HFF-Myc (cell line): Measurements from ENCODE around the gene MAP3K9.
"Not testable (repeated sequence)": the region's sequence is repeated elsewhere in the genome, so short reads cannot be mapped to it uniquely, and the experiment has no call there.

Experiments
- DNase-seq: peaks from one replicate; pipeline ENCODE4 v3.0.0-alpha.2; 2011; ENCODE audit warnings: low read depth; ENCODE audit errors: extremely low read depth
- H3K4me3 ChIP-seq: replicated peaks from 2 replicates; pipeline ENCODE4 v1.5.1; 2011; ENCODE audit warnings: low read depth, mild to moderate bottlenecking, control low read depth, low read length
- CTCF ChIP-seq: IDR thresholded peaks from 2 replicates; pipeline ENCODE4 v1.5.1; 2012; ENCODE audit warnings: mild to moderate bottlenecking, low read depth, low read length, control low read depth; ENCODE audit errors: missing control alignments

MAP3K9 gene

GRCh38 chr14:70704960-70705359 lies 104.4 kb downstream of the MAP3K9 start:
- TF ChIP-seq CTCF, result no peak
- no peak for DNase-seq

GRCh38 chr14:70703621-70704168 lies 105.6 kb downstream of the MAP3K9 start:
- not testable (repeated sequence) for H3K4me3 ChIP-seq, DNase-seq

More at GRCh38 chr14:70704960-70705359, 104.4 kb downstream of the MAP3K9 start:
- H3K4me3 ChIP-seq, result no peak overlapping the region

GRCh38 chr14:70702161-70702560 lies 107.2 kb downstream of the MAP3K9 start:
- DNase-seq, result no peak
- no peak overlapping the region for H3K4me3 ChIP-seq
- TF ChIP-seq CTCF, result no peak

- DNase-seq, result no peak
- no peak for TF ChIP-seq CTCF
These were observed 107.7 kb downstream of the MAP3K9 start for GRCh38 chr14:70701610-70702009.

GRCh38 chr14:70700955-70701585 lies 108.2 kb downstream of the MAP3K9 start:
- no peak for DNase-seq
- TF ChIP-seq CTCF, result no peak
- H3K4me3 ChIP-seq, result no peak overlapping the region

More at GRCh38 chr14:70701610-70702009, 107.7 kb downstream of the MAP3K9 start:
- no peak overlapping the region for H3K4me3 ChIP-seq

GRCh38 chr14:70699646-70700045 lies 109.7 kb downstream of the MAP3K9 start:
- no peak for DNase-seq
- no peak for TF ChIP-seq CTCF

GRCh38 chr14:70698288-70698687 lies 111.0 kb downstream of the MAP3K9 start:
- no peak overlapping the region for H3K4me3 ChIP-seq
- no peak for TF ChIP-seq CTCF
- no peak for DNase-seq

More at GRCh38 chr14:70699646-70700045, 109.7 kb downstream of the MAP3K9 start:
- H3K4me3 ChIP-seq, result no peak overlapping the region
